Measurements from ENCODE around the gene BANF1.
"Not testable (repeated sequence)": the region's sequence is repeated elsewhere in the genome, so short reads cannot be mapped to it uniquely, and the experiment has no call there.

The BANF1 gene

GRCh38 chr11:66008468-66009101 is 6.3 kb downstream of the BANF1 start:
- in situ Hi-C loops (cut with HindIII; ENCODE audit: low sequenced_read_pairs), result no loop called here

- in situ Hi-C loops (cut with HindIII; ENCODE audit: low sequenced_read_pairs), result not testable (repeated sequence)
Observed at GRCh38 chr11:66010036-66010435, 7.7 kb downstream of the BANF1 start.

GRCh38 chr11:66011239-66011784 is 9.0 kb downstream of the BANF1 start:
- in situ Hi-C loops (cut with HindIII; ENCODE audit: low sequenced_read_pairs), result no loop called here

- in situ Hi-C loops (cut with HindIII; ENCODE audit: low sequenced_read_pairs), result no loop called here
Observed at GRCh38 chr11:66011785-66012303, 9.5 kb downstream of the BANF1 start, which contains the start of gene CST6. Gene CST6 (plus strand): TSS chr11:66012008. CDS start chr11:66012045, 37 bp downstream.

GRCh38 chr11:66012371-66012945 is 10.2 kb downstream of the BANF1 start:
- in situ Hi-C loops (cut with HindIII; ENCODE audit: low sequenced_read_pairs), result no loop called here

GRCh38 chr11:66012946-66013761 is 10.9 kb downstream of the BANF1 start:
- in situ Hi-C loops (cut with HindIII; ENCODE audit: low sequenced_read_pairs), result no loop called here

DNA sequence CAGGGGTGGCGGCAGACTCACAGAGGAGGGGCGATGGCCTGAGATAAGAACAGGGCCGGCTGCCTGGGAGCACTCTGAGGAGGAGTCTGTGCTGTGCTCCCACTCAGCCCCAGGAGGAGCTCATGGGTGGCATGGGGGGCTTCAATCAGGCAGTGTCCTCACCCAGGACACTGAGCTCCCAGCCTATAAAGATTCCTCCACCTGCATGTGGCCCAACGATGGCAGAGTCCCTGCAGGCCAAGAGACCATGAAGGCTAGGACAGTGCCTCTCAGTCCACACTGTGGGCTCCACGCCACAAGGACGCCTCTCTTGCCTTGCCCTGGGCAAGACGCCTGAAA is 11.4 kb downstream of the BANF1 start:
- in situ Hi-C loops (cut with HindIII; ENCODE audit: low sequenced_read_pairs), result no loop called here

DNA sequence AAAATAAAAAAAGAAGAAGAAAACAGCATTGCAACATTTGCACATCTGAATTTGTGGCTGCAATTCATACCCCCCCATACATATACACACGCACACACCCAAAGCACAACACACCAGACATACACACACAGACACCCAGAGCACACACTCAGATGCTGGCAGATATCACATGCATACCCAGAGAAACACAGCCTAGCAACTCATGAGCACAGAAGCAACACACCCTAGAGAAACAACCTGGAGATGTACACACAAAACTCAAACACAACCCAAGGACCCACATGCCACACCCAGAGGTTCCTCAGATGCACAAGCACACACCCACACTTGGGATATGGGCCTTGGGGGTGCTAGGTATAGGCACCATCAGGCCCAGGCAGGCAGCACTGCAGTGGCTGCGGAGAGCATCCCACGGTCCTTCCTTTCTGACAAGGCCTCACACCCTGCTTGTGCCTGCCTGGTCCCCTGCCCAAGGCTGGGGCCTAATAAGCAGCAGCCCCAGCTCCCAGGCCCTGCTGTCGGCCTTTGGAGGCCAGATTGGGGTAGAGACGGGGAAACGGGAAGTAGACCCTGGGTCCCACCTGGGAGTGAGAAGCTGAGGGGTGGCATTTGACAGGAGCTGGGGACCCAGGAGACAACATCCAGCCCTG is 12.6 kb downstream of the BANF1 start:
- in situ Hi-C loops (cut with HindIII; ENCODE audit: low sequenced_read_pairs), result no loop called here

GRCh38 chr11:66015454-66015881 is 13.2 kb downstream of the BANF1 start:
- in situ Hi-C loops (cut with HindIII; ENCODE audit: low sequenced_read_pairs), result no loop called here

GRCh38 chr11:66015936-66016792 is 13.9 kb downstream of the BANF1 start:
- in situ Hi-C loops (cut with HindIII; ENCODE audit: low sequenced_read_pairs), result no loop called here

GRCh38 chr11:66016793-66017177 is 14.5 kb downstream of the BANF1 start:
- in situ Hi-C loops (cut with HindIII; ENCODE audit: low sequenced_read_pairs), result no loop called here

DNA sequence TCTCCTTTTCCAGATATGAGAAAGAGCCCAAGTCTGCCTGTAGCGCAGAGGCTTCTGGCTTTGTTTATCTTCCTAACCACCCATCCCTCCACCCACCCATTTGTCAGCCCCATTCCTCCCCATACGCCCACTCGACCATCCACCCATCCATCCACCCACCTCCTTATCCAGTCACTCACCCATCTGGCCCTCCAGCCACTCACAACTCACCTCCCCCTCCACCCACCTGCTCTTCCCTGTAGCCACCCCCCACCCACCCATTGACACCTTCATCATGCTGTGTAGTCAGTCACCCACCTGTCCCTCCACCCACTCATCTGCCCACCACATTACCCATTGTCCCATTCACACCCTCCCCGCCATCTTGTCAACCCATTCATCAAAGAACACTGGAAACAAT is 15.0 kb downstream of the BANF1 start:
- in situ Hi-C loops (cut with HindIII; ENCODE audit: low sequenced_read_pairs), result no loop called here

DNA sequence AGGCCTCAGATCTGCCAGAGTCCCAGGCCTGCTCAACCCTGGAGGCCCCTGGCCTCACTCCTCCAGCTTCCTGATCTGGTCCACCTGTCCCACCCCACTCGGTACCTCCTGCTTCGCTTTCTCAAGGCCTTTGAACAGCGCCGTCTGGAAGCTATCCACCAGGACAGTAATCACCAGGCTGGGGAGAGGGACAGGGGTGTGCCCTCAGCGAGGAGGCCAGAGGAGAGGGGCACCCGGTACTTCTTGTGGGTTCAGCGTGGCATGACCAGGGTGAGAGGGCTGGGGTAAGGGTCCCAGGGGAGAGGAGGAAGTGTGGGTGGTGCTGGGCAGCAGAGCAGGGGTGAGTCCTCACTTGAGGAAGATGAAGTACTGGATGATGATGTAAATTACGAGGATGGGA is 17.9 kb downstream of the BANF1 start:
- in situ Hi-C loops (cut with HindIII; ENCODE audit: low sequenced_read_pairs), result no loop called here

- in situ Hi-C loops (cut with HindIII; ENCODE audit: low sequenced_read_pairs), result no loop called here
Observed at GRCh38 chr11:66020618-66021357, 18.5 kb downstream of the BANF1 start.

DNA sequence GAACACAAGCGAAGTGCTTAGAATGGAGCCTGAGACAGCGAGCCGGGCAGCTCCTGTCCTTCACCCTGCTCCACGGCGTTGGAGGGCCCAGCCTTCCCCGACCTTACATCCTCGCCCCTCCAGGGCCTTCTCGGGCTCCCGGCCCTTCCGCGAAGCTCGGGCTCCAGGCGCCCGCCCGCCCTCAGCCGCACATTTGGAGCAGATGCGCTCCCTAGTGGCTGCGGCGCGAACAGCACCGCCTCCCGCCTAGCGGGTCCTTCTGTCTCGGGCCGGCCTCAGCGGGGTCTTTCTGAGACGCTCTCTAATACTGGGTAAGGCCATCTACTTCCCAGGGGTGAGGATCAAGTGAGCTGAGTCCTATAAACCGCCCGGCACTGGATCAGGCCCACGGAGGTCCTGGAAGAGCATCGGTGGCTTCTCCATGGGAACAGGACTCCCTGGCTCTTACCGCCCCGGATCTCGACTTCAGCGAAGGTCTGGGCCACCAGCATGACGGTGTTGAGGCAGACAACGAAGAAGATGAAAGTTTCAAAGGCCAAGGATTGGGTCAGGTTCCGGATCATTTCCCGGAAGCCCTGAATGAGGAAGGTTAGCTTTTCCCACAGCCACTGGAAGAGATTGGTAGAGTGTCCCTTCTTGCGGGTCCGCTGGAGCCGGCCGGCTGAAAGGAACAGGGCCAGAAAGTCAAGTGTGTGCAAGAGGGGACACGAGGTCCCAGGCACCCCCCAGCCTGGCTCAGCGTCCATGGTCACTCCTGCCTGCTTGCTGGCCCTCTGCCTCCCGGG is 20.3 kb downstream of the BANF1 start:
- in situ Hi-C loops (cut with HindIII; ENCODE audit: low sequenced_read_pairs), result no loop called here

GRCh38 chr11:66023186-66023440 is 20.8 kb downstream of the BANF1 start:
- in situ Hi-C loops (cut with HindIII; ENCODE audit: low sequenced_read_pairs), result not testable (repeated sequence)

DNA sequence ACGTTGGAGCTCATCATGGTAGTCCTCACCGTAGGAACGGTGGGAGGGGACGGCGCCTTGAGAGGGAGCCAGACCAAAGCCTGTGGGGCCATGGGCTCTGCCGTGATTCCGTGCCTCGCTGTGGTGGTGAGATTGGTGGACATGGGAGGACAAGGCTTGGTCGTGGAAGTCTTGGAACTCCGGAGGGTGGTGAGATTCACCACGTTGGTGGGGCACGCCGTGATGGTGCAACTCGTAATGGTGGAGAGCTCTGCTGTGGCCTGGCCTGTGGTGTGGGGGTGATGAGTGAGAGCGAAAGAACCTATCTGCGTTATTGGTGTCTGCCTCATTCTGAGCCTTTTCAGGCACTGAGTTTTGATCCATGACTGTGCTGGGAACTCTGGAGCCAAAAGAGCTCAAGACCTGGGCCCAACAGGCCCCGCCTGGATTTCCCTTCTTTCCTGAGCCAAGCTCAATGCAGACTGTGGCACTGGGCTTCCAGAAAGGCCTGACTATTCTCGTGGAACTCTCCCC is 23.8 kb downstream of the BANF1 start, which contains the start of gene CATSPER1:
Gene CATSPER1, minus strand, starts transcription at position 463 of the 513 bp plus-strand sequence. Its CDS starts 100 bp downstream, at position 363.
- in situ Hi-C loops (cut with HindIII; ENCODE audit: low sequenced_read_pairs), result no loop called here

GRCh38 chr11:66032957-66033735 is 30.8 kb downstream of the BANF1 start:
- in situ Hi-C loops (cut with HindIII; ENCODE audit: low sequenced_read_pairs), result no loop called here
